ENCODE measurements around the gene ARID1A. TPM values are rescaled to one million over a fixed set of nuclear protein-coding genes. Genes with fewer than 3 reads are reported as not detected.

ARID1A gene
- total and polyA plus RNA-seq, 2 of the 8 experiments (the other 6 are each of a cell fraction or from before 2014, with no cell fraction given), result 52.1 to 103 TPM

GRCh38 chr1:26697431-26697977, 1.7 kb downstream of the ARID1A start:
- no peak for TF ChIP-seq RAD21 (IDR thresholded peaks at IDR 0.05 in 1 of 2, conservative IDR thresholded peaks at IDR 0.05 in 1 of 2; ENCODE audit: low read depth in 2 of 2, low read length in 2 of 2)
- 0 out of 2 replicates have a peak, but pooled peaks have one; percentile 31 for TF ChIP-seq POLR2AphosphoS5 (IDR thresholded peaks at IDR 0.05; ENCODE audit: low read depth, low read length)
- TF ChIP-seq TAF1 (IDR thresholded peaks at IDR 0.05; ENCODE audit: low read depth, low read length), result peak; percentile 29; the same call in 1 of the 2 replicates
- no peak for TF ChIP-seq TCF12 (IDR thresholded peaks at IDR 0.05; ENCODE audit: low read depth, low read length)
- TF ChIP-seq SP2 (IDR thresholded peaks at IDR 0.05; ENCODE audit: low read length), result no peak
- TF ChIP-seq TBP (IDR thresholded peaks at IDR 0.05; ENCODE audit: low read depth, low read length), result no peak
- TF ChIP-seq, protein P1, sequence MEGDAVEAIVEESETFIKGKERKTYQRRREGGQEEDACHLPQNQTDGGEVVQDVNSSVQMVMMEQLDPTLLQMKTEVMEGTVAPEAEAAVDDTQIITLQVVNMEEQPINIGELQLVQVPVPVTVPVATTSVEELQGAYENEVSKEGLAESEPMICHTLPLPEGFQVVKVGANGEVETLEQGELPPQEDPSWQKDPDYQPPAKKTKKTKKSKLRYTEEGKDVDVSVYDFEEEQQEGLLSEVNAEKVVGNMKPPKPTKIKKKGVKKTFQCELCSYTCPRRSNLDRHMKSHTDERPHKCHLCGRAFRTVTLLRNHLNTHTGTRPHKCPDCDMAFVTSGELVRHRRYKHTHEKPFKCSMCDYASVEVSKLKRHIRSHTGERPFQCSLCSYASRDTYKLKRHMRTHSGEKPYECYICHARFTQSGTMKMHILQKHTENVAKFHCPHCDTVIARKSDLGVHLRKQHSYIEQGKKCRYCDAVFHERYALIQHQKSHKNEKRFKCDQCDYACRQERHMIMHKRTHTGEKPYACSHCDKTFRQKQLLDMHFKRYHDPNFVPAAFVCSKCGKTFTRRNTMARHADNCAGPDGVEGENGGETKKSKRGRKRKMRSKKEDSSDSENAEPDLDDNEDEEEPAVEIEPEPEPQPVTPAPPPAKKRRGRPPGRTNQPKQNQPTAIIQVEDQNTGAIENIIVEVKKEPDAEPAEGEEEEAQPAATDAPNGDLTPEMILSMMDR (IDR thresholded peaks at IDR 0.05; ENCODE audit: control extremely low read depth in 1 of 3, insufficient read depth in 1 of 3, low read depth in 1 of 3, low read length in 3 of 3), result no peak
- TF ChIP-seq HDAC6 (IDR thresholded peaks at IDR 0.05; ENCODE audit: low read depth, low read length), result no peak
- no peak for TF ChIP-seq SIRT6 (IDR thresholded peaks at IDR 0.05; ENCODE audit: low read length)
- peak; percentile 76; the same call in 1 of the 2 replicates for TF ChIP-seq YY1 (IDR thresholded peaks at IDR 0.05; ENCODE audit: low read depth, low read length)
- Histone ChIP-seq H3K9ac (replicated peaks in 1 of 4; ENCODE audit: extremely low read depth in 1 of 4, low read depth in 3 of 4, low read length in 3 of 4) (peak overlapping the region; percentile 87 to 98 (median 88)), H3K4me3 (ENCODE audit: extremely low read depth in 1 of 4, insufficient read depth in 2 of 4, low read depth in 3 of 4, low read length in 4 of 4) (peak overlapping the region; percentile 88 to 95 (median 92)), H3K23me2 (ENCODE audit: low read depth, low read length) (peaks cover 14% of the 10 kb centered on the region), H3K18ac (ENCODE audit: extremely low read depth, low read length) (0 out of 2 replicates have a peak overlapping the region, but pooled peaks have one; percentile 81), H4K5ac (ENCODE audit: insufficient read length, low read depth, low read length) (peak overlapping the region; percentile 13), H2AK5ac (ENCODE audit: low read depth, low read length) (no peak overlapping the region), H4K20me1 (replicated peaks in 1 of 2; ENCODE audit: control insufficient read depth in 1 of 2, insufficient read depth in 2 of 2, low read length in 2 of 2) (peaks cover 30 to 33% of the 10 kb centered on the region in 2 experiments), H3K23ac (ENCODE audit: insufficient read length) (no peak overlapping the region), H3K4me1 (replicated peaks in 1 of 4; ENCODE audit: control insufficient read depth in 3 of 4, insufficient read depth in 4 of 4, low read length in 3 of 4) (peaks cover 15 to 33% (median 25%) of the 10 kb centered on the region in 4 experiments; a peak in 6 of 7 replicates), H3K79me2 (ENCODE audit: control insufficient read depth in 1 of 2, insufficient read depth in 2 of 2, low read length in 2 of 2) (peaks cover 55 to 62% of the 10 kb centered on the region in 2 experiments), H2AFZ (ENCODE audit: low read length) (no peak overlapping the region), H4K91ac (replicated peaks; ENCODE audit: insufficient read length, low read length) (no peak overlapping the region), H3K79me1 (ENCODE audit: low read depth, low read length) (peaks cover 2% of the 10 kb centered on the region; the same call in 1 of the 2 replicates), H3K27me3 (replicated peaks in 1 of 4; ENCODE audit: control insufficient read depth in 3 of 4, extremely low read depth in 1 of 4, insufficient read depth in 3 of 4, low read length in 3 of 4) (no peaks in the 10 kb centered on the region), H3K4ac (replicated peaks; ENCODE audit: insufficient read length, low read depth, low read length) (no peak overlapping the region), H3K14ac (ENCODE audit: insufficient read length) (no peak overlapping the region), H2BK5ac (ENCODE audit: low read depth, low read length) (peak overlapping the region; percentile 60), H3K56ac (replicated peaks; ENCODE audit: insufficient read length, low read depth, low read length) (peak overlapping the region; percentile 62), H4K8ac (ENCODE audit: extremely low read depth, insufficient read depth, low read length) (peak overlapping the region; percentile 95), H2BK120ac (replicated peaks; ENCODE audit: low read depth, low read length) (no peak overlapping the region), H3K4me2 (ENCODE audit: insufficient read depth in 1 of 2, low read depth in 2 of 2, low read length in 2 of 2) (peak overlapping the region; percentile 87 to 94), H3K36me3 (ENCODE audit: control insufficient read depth in 2 of 4, insufficient read depth in 4 of 4, low read length in 3 of 4) (peaks cover 0 to 8% (median 0%) of the 10 kb centered on the region in 4 experiments; a peak in 2 of 8 replicates), H3K9me3 (ENCODE audit: insufficient read depth in 2 of 2, low read depth in 1 of 2, low read length in 1 of 2) (no peaks in the 10 kb centered on the region), H2BK12ac (ENCODE audit: low read depth, low read length) (no peak overlapping the region), H2BK15ac (ENCODE audit: low read length) (no peak overlapping the region), H3K27ac (ENCODE audit: low read depth, low read length) (peak overlapping the region; percentile 91; the same call in 1 of the 2 replicates), H2BK20ac (ENCODE audit: low read length) (no peak overlapping the region)
- CTCF ChIA-PET (ENCODE audit: partially characterized antibody), result interaction anchor here (2.5 to 5.8 kb wide), 3 partner anchors 21 to 33 kb away, joined by 11 to 25 read pairs (median 11); no protein-coding TSS in a partner anchor
- POLR2A ChIA-PET (ENCODE audit: partially characterized antibody), result interaction anchor here (0.5 to 14.4 kb wide), 17 partner anchors 8 to 231 kb away, joined by 3 to 256 read pairs (median 4); partner anchors contain the start of gene PIGV
- no peak for FAIRE-seq
- WGBS, 2 experiments (ENCODE audit: extremely low coverage in 1 of 2, insufficient coverage in 1 of 2, insufficient read length in 1 of 2, insufficient replicate concordance in 2 of 2, low coverage in 1 of 2, low lambda C conversion rate in 2 of 2, missing lambda C conversion rate in 1 of 2), result 3% methylated on average over 19 of the region's 30 CpGs; no CpG with 5 or more reads in 1 of the 2 experiments
- no peak for DNase-seq (ENCODE audit: low read depth in 1 of 2, low spot score in 2 of 2)

Data from H1 (cell line).